ENCODE measurements around the gene EMSY.
"Not testable (repeated sequence)": the region's sequence is repeated elsewhere in the genome, so short reads cannot be mapped to it uniquely, and the experiment has no call there.

The EMSY gene

GRCh38 chr11:76444384-76445120 lies at the start of gene EMSY:
EMSY (plus strand) TSS chr11:76445018; CDS start chr11:76446939, 1,921 bp downstream.
- DNase-seq, result peak; percentile 95 to 99

GRCh38 chr11:76395296-76395695 lies 49.5 kb upstream of the EMSY start:
- no peak for DNase-seq

- DNase-seq, result no peak
These were observed 47.4 kb upstream of the EMSY start for GRCh38 chr11:76397383-76397782.

- DNase-seq, result no peak
These were observed 43.9 kb upstream of the EMSY start for GRCh38 chr11:76400967-76401366.

- DNase-seq, result not testable (repeated sequence)
These were observed 43.3 kb upstream of the EMSY start for GRCh38 chr11:76401484-76401883.

GRCh38 chr11:76406359-76406758 lies 38.5 kb upstream of the EMSY start:
- DNase-seq, result no peak

GRCh38 chr11:76408171-76408965 lies 36.5 kb upstream of the EMSY start:
- DNase-seq, result no peak

GRCh38 chr11:76410851-76411357 lies 33.9 kb upstream of the EMSY start:
- DNase-seq, result no peak

GRCh38 chr11:76415073-76415472 lies 29.7 kb upstream of the EMSY start:
- DNase-seq, result no peak

- DNase-seq, result peak; percentile 8 to 48
These were observed 24.9 kb upstream of the EMSY start for GRCh38 chr11:76419896-76420295.

- DNase-seq, result no peak
These were observed 20.4 kb upstream of the EMSY start for GRCh38 chr11:76424379-76424778.

GRCh38 chr11:76424891-76425290 lies 19.9 kb upstream of the EMSY start:
- DNase-seq, result no peak

GRCh38 chr11:76426660-76427059 lies 18.2 kb upstream of the EMSY start:
- DNase-seq, result no peak

- no peak for DNase-seq
These were observed 8.8 kb upstream of the EMSY start for GRCh38 chr11:76436020-76436419.

GRCh38 chr11:76443268-76443980 lies 1.4 kb upstream of the EMSY start:
- DNase-seq, result peak; percentile 30 to 44

- peak; percentile 17 to 76 for DNase-seq
These were observed 794 bp upstream of the EMSY start for GRCh38 chr11:76444065-76444383.

GRCh38 chr11:76445121-76446084 lies 585 bp downstream of the EMSY start:
- DNase-seq, result peak; percentile 83 to 86

GRCh38 chr11:76448506-76448905 lies 3.7 kb downstream of the EMSY start:
- DNase-seq, result no peak

GRCh38 chr11:76453248-76453647 lies 8.4 kb downstream of the EMSY start:
- DNase-seq, result no peak

- DNase-seq, result no peak
These were observed 10.5 kb downstream of the EMSY start for GRCh38 chr11:76455331-76455730.

GRCh38 chr11:76455931-76456330 lies 11.1 kb downstream of the EMSY start:
- DNase-seq, result no peak

- DNase-seq, result no peak
These were observed 11.8 kb downstream of the EMSY start for GRCh38 chr11:76456571-76456970.
